CD4-positive, alpha-beta T cell (primary cell): ENCODE measurements around the gene PIP5K1B. TPM values are rescaled to one million over a fixed set of nuclear protein-coding genes. Genes with fewer than 3 reads are reported as not detected.

Experiments
- ATAC-seq: fragments of 200-7000 bp; cut with Tn5 transposase; one replicate; pipeline ENCODE4 v1.10.0; 2022; ENCODE audit warnings: mild to moderate bottlenecking; ENCODE audit not compliant: poor library complexity
- CTCF ChIA-PET: fragments of 350-600 bp; sonication (Branson Sonifier 250); formaldehyde crosslinking; loops from one replicate; lab custom pipeline; 2021; ENCODE audit warnings: antibody characterized with exemption, inconsistent platforms; lab: Charles Lee
- POLR2A ChIA-PET: fragments of 350-600 bp; sonication (Branson Sonifier 250); formaldehyde crosslinking; loops from one replicate; lab custom pipeline; 2021; ENCODE audit warnings: antibody characterized with exemption, inconsistent platforms; lab: Charles Lee
- DNase-seq, 14 experiments: peaks; one replicate each; pipeline ENCODE4 v3.0.0-alpha.2; 2013 to 2020; ENCODE audit warnings: mixed read lengths in 2 of 14
- H3K27ac ChIP-seq, 2 donors: one replicate each; pipeline versions ENCODE4 v1.5.1 to v1.7.0; 2013; ENCODE audit warnings: low read length in 2 of 2, low read depth in 1 of 2, mild to moderate bottlenecking in 1 of 2
- H3K27me3 ChIP-seq, 2 experiments: 1 replicate in 1 of 2; 2 replicates in 1 of 2; pipeline versions ENCODE4 v1.6.1 to v1.7.0; 2013; ENCODE audit warnings: low read length in 2 of 2, control low read depth in 1 of 2, mild to moderate bottlenecking in 1 of 2, moderate library complexity in 1 of 2; ENCODE audit not compliant: insufficient read depth in 2 of 2, control insufficient read depth in 1 of 2
- H3K36me3 ChIP-seq: one replicate; pipeline ENCODE4 v1.6.1; 2013; ENCODE audit warnings: low read length, control low read depth; ENCODE audit not compliant: insufficient read depth
- H3K4me1 ChIP-seq: one replicate; pipeline ENCODE4 v1.6.1; 2013; ENCODE audit warnings: low read length, control low read depth; ENCODE audit not compliant: insufficient read depth
- H3K4me3 ChIP-seq: one replicate; pipeline ENCODE4 v1.5.1; 2013; ENCODE audit warnings: mild to moderate bottlenecking, low read length, moderate library complexity
- H3K9me3 ChIP-seq, 2 experiments: 1 replicate in 1 of 2; 2 replicates in 1 of 2; pipeline versions ENCODE4 v1.6.1 to v1.7.0; 2013; ENCODE audit warnings: low read length in 2 of 2, mild to moderate bottlenecking in 2 of 2, control low read depth in 1 of 2, moderate library complexity in 1 of 2; ENCODE audit not compliant: control insufficient read depth in 1 of 2, insufficient read depth in 1 of 2
- H3K27ac Mint-ChIP-seq: one replicate; pipeline ENCODE4 v1.8.0; 2020; ENCODE audit warnings: mixed read lengths
- H3K27me3 Mint-ChIP-seq: one replicate; pipeline ENCODE4 v1.8.0; 2021; ENCODE audit warnings: mixed read lengths
- H3K36me3 Mint-ChIP-seq: one replicate; pipeline ENCODE4 v1.8.0; 2021; ENCODE audit warnings: low read depth, mixed read lengths
- H3K4me1 Mint-ChIP-seq: one replicate; pipeline ENCODE4 v1.8.0; 2021; ENCODE audit warnings: low read depth, mixed read lengths
- H3K4me3 Mint-ChIP-seq: one replicate; pipeline ENCODE4 v1.8.0; 2020; ENCODE audit warnings: mild to moderate bottlenecking, mixed read lengths
- H3K9me3 Mint-ChIP-seq: one replicate; pipeline ENCODE4 v1.8.0; 2020; ENCODE audit warnings: mixed read lengths
- CTCF ChIP-seq: fragments of 200-600 bp; IDR thresholded peaks from one replicate; pipeline ENCODE4 v1.8.0; 2022; ENCODE audit warnings: antibody characterized with exemption, mild to moderate bottlenecking
- intact Hi-C, 2 experiments: fragments of 100-400 bp; cut with DNase I in 1 of 2; cut with micrococcal nuclease in 1 of 2; formaldehyde crosslinking; loops; one replicate each; pipeline versions ENCODE4 v1.15.1 to v1.9.0; 2023 to 2025; cut with DNase I, micrococcal nuclease
- total RNA-seq, 174 experiments: library from RNA in 2 of 174; stranded (reverse) in 2 of 174; gene quantifications; one replicate each; pipeline ENCODE4 v1.2.3 and lab custom pipeline; 2021 to 2026

PIP5K1B gene
- total RNA-seq, 2 experiments from 2014 or later = not detected

- H3K4me3 Mint-ChIP-seq = no peak overlapping the region
- no peak for DNase-seq
- Histone ChIP-seq H3K4me1 (peaks cover 24% of the 10 kb centered on the region), H3K36me3 (no peaks in the 10 kb centered on the region), H3K9me3 (peaks cover 0 to under 1% of the 10 kb centered on the region in 2 experiments), H3K27ac (no peak overlapping the region), H3K27me3 (no peaks in the 10 kb centered on the region), H3K4me3 (no peak overlapping the region)
- H3K36me3 Mint-ChIP-seq = no peaks in the 10 kb centered on the region
- TF ChIP-seq CTCF = no peak
- peak overlapping the region; percentile 37 for H3K27ac Mint-ChIP-seq
- no peak for ATAC-seq
- no peaks in the 10 kb centered on the region for H3K27me3 Mint-ChIP-seq
- CTCF ChIA-PET = interaction anchor here (0.7 kb wide), 1 partner anchor 36 kb away, joined by 4 read pairs; no protein-coding TSS in a partner anchor
- POLR2A ChIA-PET = interaction anchor here (1.5 kb wide), 1 partner anchor 23 kb away, joined by 4 read pairs; no protein-coding TSS in a partner anchor
- intact Hi-C loops = no loop called here
- peaks cover 42% of the 10 kb centered on the region for H3K4me1 Mint-ChIP-seq
- H3K9me3 Mint-ChIP-seq = no peaks in the 10 kb centered on the region
Observed at GRCh38 chr9:69018737-69019136, 313.7 kb downstream of the PIP5K1B start.

- intact Hi-C loops = loop anchor here in 1 of 2 experiments (10.0 kb wide), 1 partner anchor 45 kb away; no protein-coding TSS in a partner anchor
- Histone ChIP-seq H3K36me3 (no peaks in the 10 kb centered on the region), H3K4me3 (no peak overlapping the region), H3K9me3 (no peaks in the 10 kb centered on the region), H3K4me1 (peaks cover 24% of the 10 kb centered on the region), H3K27me3 (no peaks in the 10 kb centered on the region), H3K27ac (no peak overlapping the region)
- ChIA-PET CTCF (interaction anchor here (0.6 to 1.2 kb wide), 4 partner anchors 16 to 423 kb away, joined by 3 to 8 read pairs (median 4); partner anchors contain the start of gene FXN), POLR2A (interaction anchor here (0.8 to 1.7 kb wide), 8 partner anchors 8 to 44 kb away, joined by 3 to 32 read pairs (median 4); partner anchors contain the start of gene FXN)
- peaks cover 50% of the 10 kb centered on the region for H3K4me1 Mint-ChIP-seq
- H3K9me3 Mint-ChIP-seq = no peaks in the 10 kb centered on the region
- H3K27me3 Mint-ChIP-seq = no peaks in the 10 kb centered on the region
- H3K4me3 Mint-ChIP-seq = peak overlapping the region; percentile 68
- peak in 13 of 14 experiments; percentile 15 to 83 (median 42) for DNase-seq
- ATAC-seq = peak; percentile 99
- TF ChIP-seq CTCF = no peak
- peak overlapping the region; percentile 55 for H3K27ac Mint-ChIP-seq
- H3K36me3 Mint-ChIP-seq = no peaks in the 10 kb centered on the region
Observed at GRCh38 chr9:69019808-69020207, 314.8 kb downstream of the PIP5K1B start.

DNA sequence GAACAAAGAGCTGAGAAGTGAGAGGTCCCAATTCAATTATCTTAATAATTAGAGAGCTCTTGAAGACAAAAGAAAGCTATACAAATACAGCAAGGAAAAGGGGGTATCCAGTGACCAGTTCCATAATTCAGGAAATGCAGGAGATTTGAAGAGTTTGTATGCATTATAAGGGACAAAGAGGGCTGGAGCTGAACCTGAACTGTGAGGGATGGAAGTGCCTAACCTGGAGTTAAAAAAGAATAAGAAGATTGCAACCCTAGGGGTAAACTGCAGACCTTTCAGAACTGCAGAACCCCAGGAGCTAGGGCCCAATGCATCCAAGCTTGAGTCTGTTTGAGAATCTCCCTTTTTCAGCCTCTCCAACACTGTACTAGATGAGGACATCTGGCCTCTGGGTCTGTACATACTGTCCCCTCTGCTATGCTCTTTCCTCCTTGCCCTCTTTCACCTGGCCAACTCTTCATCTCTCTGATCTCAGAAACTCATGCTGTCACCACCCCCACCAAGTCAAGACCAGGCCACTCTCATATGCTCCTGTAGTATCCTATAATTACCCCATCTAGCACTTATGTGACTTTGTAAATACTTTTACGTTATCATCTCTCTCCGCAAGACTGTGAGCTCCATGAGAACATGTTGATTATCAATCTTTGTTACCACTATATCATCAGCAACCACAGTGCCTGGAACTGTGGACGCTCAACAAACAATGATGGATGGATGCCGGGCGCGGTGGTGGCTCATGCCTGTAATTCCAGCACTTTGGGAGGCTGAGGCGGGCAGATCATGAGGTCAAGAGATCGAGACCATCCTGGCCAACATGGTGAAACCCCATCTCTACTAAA lies 315.5 kb downstream of the PIP5K1B start:
- no peaks in the 10 kb centered on the region for H3K9me3 ChIP-seq
- TF ChIP-seq CTCF = no peak
- ATAC-seq (no peak), DNase-seq (no peak)
- no peaks in the 10 kb centered on the region for H3K27me3 ChIP-seq
- H3K36me3 Mint-ChIP-seq = no peaks in the 10 kb centered on the region
- H3K9me3 Mint-ChIP-seq = no peaks in the 10 kb centered on the region
- peaks cover 24% of the 10 kb centered on the region for H3K4me1 ChIP-seq
- H3K4me1 Mint-ChIP-seq = peaks cover 50% of the 10 kb centered on the region
- no peaks in the 10 kb centered on the region for H3K27me3 Mint-ChIP-seq
- H3K27ac Mint-ChIP-seq = peak overlapping the region; percentile 55
- H3K27ac ChIP-seq = no peak overlapping the region
- POLR2A ChIA-PET = interaction anchor here (0.9 to 1.7 kb wide), 7 partner anchors 8 to 45 kb away, joined by 3 to 32 read pairs (median 4); partner anchors contain the start of gene FXN
- intact Hi-C loops = loop anchor here in 1 of 2 experiments (10.0 kb wide), 1 partner anchor 46 kb away; no protein-coding TSS in a partner anchor
- no peak overlapping the region for H3K4me3 ChIP-seq
- H3K4me3 Mint-ChIP-seq = peak overlapping the region; percentile 68
- CTCF ChIA-PET = interaction anchor here (0.6 to 1.2 kb wide), 3 partner anchors 15 to 424 kb away, joined by 3 to 8 read pairs (median 3); partner anchors contain the start of gene FXN
- no peaks in the 10 kb centered on the region for H3K36me3 ChIP-seq
